Body of pancreas (tissue), 4 donors: ENCODE measurements around the gene KRTAP10-4. TPM values are rescaled to one million over a fixed set of nuclear protein-coding genes. Genes with fewer than 3 reads are reported as not detected.

Experiments used
- ATAC-seq: fragments of 150-250 bp; one replicate; pipeline ENCODE4 v1.9.1; 2016
- DNase-seq, 4 donors: peaks; one replicate each; pipeline ENCODE4 v3.0.0-alpha.2; 2019
- H3K27ac ChIP-seq, 4 donors: fragments of 200-600 bp; sonication (generic); 1 replicate in 3 of 4; 2 replicates in 1 of 4; pipeline versions ENCODE4 v1.5.1 to v1.6.1; 2016 to 2019; ENCODE audit warnings: mild to moderate bottlenecking in 1 of 4, mixed read lengths in 1 of 4, moderate library complexity in 1 of 4
- H3K27me3 ChIP-seq, 2 donors: fragments of 200-600 bp; sonication (generic); one replicate each; pipeline ENCODE4 v1.6.0; 2016; ENCODE audit warnings: mild to moderate bottlenecking in 1 of 2
- H3K36me3 ChIP-seq, 2 donors: fragments of 200-600 bp; sonication (generic); replicated peaks in 1 of 2; 2 replicates each; pipeline ENCODE4 v1.5.1; 2016; ENCODE audit warnings: low read depth in 2 of 2; ENCODE audit not compliant: insufficient read depth in 1 of 2
- H3K4me1 ChIP-seq: fragments of 200-600 bp; sonication (generic); one replicate; pipeline ENCODE4 v1.6.0; 2016
- H3K4me3 ChIP-seq, 2 donors: fragments of 200-600 bp; sonication (generic); 1 replicate in 1 of 2; 2 replicates in 1 of 2; pipeline ENCODE4 v1.5.1; 2016 to 2019
- H3K9me3 ChIP-seq, 3 donors: fragments of 200-600 bp; sonication (generic); 1 replicate in 2 of 3; 2 replicates in 1 of 3; pipeline ENCODE4 v1.5.1; 2016
- POLR2A ChIP-seq, 3 donors: fragments of 450-650 bp; IDR thresholded peaks; one replicate each; pipeline ENCODE4 v1.6.1; 2016; ENCODE audit warnings: antibody characterized with exemption in 3 of 3, mild to moderate bottlenecking in 2 of 3
- WGBS, 2 donors: methylation state at CpG; one replicate each; pipeline ENCODE4 v1.1.5; 2017; 5-methylcytosine and 5-hydroxymethylcytosine counted together
- intact Hi-C: fragments of 100-400 bp; cut with DNase I; formaldehyde crosslinking; loops from one replicate; pipeline ENCODE4 v1.15.1; 2023
- total RNA-seq, 2 donors: library from RNA; depleted of rRNA; stranded (reverse); fragments of >200 nt; gene quantifications; one replicate each; pipeline ENCODE4 v1.1.0, GENCODE V29; 2016
- TF ChIP-seq, protein P1 (sequence below), 7 experiments: fragments of 450-650 bp in 4 of 7; fragments of 200-600 bp in 3 of 7; sonication (generic) in 3 of 7; IDR thresholded peaks; one replicate each; pipeline ENCODE4 v1.5.1; 2016 to 2019; ENCODE audit warnings: antibody characterized with exemption in 7 of 7

The KRTAP10-4 gene
- total RNA-seq, 2 donors from 2014 or later = not detected

DNA sequence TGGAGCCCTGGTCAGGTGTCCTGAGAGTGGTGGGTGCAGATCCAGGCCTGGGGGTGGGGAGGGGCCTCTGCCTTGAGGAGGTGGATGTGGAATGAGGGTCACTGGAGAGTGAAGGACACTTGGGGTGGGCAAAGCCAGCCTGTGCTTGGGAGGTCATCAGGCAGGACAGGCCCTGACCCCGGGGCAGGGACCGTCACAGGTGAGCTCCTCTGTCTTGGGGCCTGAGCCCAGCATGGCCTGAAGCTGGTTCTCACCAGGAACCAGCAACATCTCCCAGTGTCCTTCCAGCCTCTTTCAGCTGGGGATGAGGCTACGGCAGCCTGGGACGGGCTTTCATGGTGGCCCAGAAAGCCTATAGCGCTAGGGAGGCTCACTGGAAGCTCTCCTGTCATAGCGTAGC, 21.4 kb upstream of the KRTAP10-4 start:
- TF ChIP-seq POLR2A (IDR thresholded peaks at IDR 0.05) = no peak
- TF ChIP-seq, protein P1, sequence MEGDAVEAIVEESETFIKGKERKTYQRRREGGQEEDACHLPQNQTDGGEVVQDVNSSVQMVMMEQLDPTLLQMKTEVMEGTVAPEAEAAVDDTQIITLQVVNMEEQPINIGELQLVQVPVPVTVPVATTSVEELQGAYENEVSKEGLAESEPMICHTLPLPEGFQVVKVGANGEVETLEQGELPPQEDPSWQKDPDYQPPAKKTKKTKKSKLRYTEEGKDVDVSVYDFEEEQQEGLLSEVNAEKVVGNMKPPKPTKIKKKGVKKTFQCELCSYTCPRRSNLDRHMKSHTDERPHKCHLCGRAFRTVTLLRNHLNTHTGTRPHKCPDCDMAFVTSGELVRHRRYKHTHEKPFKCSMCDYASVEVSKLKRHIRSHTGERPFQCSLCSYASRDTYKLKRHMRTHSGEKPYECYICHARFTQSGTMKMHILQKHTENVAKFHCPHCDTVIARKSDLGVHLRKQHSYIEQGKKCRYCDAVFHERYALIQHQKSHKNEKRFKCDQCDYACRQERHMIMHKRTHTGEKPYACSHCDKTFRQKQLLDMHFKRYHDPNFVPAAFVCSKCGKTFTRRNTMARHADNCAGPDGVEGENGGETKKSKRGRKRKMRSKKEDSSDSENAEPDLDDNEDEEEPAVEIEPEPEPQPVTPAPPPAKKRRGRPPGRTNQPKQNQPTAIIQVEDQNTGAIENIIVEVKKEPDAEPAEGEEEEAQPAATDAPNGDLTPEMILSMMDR (IDR thresholded peaks at IDR 0.05) = no peak
- 83% methylated on average over 6 of the region's 6 CpGs; no CpG with 5 or more reads in 1 of the 2 donors for WGBS, 2 donors
- ATAC-seq (no peak), DNase-seq (no peak)
- H3K4me1 ChIP-seq = no peaks in the 10 kb centered on the region
- H3K27ac ChIP-seq = no peak overlapping the region
- H3K36me3 ChIP-seq = no peaks in the 10 kb centered on the region
- H3K4me3 ChIP-seq = no peak overlapping the region
- H3K27me3 ChIP-seq = peaks cover 0 to 3% of the 10 kb centered on the region in 2 donors
- H3K9me3 ChIP-seq = no peaks in the 10 kb centered on the region
- intact Hi-C loops = no loop called here

DNA sequence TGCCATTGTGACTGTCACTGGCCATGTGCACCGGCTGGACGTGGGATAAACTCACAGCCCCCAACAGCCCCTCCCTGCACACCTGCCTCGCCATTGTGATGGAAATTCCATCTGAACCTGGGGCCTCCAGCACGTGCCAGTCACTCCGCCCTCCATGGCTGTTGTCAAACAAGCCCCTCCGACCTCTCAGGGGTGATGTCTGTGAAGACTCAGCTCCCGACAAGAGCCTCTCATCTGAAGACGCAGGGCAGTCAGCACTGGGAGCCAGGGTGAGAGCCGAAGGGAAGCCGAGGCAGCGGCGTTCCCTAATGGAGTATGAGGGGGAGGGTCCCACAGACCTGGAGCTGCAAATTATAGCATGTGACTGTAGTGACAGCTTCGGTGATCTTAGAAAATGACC, 20.8 kb upstream of the KRTAP10-4 start:
- ATAC-seq (no peak), DNase-seq (no peak)
- H3K27me3 ChIP-seq = peaks cover 0 to 2% of the 10 kb centered on the region in 2 donors
- no peaks in the 10 kb centered on the region for H3K9me3 ChIP-seq
- no peaks in the 10 kb centered on the region for H3K4me1 ChIP-seq
- WGBS, 2 donors = 62 to 65% methylated on average over 6 to 13 of the region's 13 CpGs
- H3K27ac ChIP-seq = no peak overlapping the region
- no peaks in the 10 kb centered on the region for H3K36me3 ChIP-seq
- TF ChIP-seq POLR2A (IDR thresholded peaks at IDR 0.05) = no peak
- TF ChIP-seq, protein P1 (IDR thresholded peaks at IDR 0.05) = no peak
- no peak overlapping the region for H3K4me3 ChIP-seq
- intact Hi-C loops = no loop called here

DNA sequence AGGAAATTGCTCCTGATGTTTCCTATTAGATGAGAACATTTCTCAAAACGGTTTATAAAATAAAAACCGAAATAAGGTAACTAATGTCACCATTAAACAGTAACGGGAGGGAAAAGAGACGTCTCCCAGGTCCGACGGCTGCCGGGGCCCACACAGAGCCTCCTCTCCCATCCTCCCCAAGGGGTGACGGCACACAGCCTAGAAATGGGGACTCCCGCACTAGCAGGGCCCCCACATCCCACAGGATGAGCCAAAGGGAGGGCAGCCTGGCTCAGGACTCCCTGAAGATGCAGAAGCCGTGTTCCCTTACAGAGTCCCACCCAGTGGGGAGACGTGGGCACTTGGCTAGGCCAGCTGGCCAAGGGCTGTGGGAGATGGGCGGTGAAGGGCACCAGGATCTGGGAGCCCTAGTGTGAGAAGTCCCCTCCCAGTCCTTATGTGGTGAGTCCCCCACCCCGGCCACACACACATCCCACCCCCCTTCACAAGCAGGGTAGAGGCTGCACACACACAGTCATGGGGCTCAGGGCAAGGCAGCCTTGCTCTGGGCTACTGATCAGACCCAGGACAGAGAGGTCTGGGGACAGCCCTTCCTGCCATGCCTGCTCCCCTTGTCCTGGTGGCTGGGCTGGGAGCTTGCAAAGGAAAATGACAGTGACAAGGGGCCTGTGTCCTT, 18.2 kb upstream of the KRTAP10-4 start:
- intact Hi-C loops = no loop called here
- ATAC-seq = no peak

DNA sequence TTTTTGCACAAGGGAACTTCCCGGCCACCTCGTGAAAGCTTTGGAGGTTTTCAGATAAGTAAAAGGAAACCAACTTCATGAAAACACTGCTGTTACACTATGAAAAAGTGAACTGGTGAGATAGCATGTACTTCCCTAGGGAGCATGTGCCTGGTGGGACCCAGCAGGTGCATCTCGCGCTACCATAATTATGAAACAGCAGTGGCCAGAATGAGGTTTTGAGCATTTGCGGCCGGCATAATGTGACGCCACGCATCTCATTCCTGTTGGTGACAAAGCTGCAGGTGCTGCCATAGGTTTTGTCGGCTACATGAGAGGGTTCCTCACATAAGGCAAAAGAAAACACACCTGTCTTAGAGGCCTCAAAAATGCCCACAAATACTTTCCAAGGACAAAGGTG, 16.6 kb upstream of the KRTAP10-4 start:
- H3K27ac ChIP-seq = no peak overlapping the region
- H3K4me3 ChIP-seq = no peak overlapping the region
- H3K27me3 ChIP-seq = no peaks in the 10 kb centered on the region
- H3K4me1 ChIP-seq = no peaks in the 10 kb centered on the region
- intact Hi-C loops = no loop called here
- DNase-seq (no peak), ATAC-seq (no peak)
- H3K36me3 ChIP-seq = no peaks in the 10 kb centered on the region
- TF ChIP-seq, protein P1 (IDR thresholded peaks at IDR 0.05) = no peak
- no peak for TF ChIP-seq POLR2A (IDR thresholded peaks at IDR 0.05)
- H3K9me3 ChIP-seq = no peaks in the 10 kb centered on the region
- WGBS, 2 donors = 52 to 56% methylated on average over 9 of the region's 9 CpGs

More for the DNA sequence above, 18.2 kb upstream of the KRTAP10-4 start:
- no peaks in the 10 kb centered on the region for H3K36me3 ChIP-seq
- no peak overlapping the region for H3K27ac ChIP-seq
- 65 to 75% methylated on average over 9 to 13 of the region's 13 CpGs for WGBS, 2 donors
- H3K4me1 ChIP-seq = no peaks in the 10 kb centered on the region
- no peak overlapping the region for H3K4me3 ChIP-seq
- H3K9me3 ChIP-seq = no peaks in the 10 kb centered on the region
- TF ChIP-seq, protein P1 (IDR thresholded peaks at IDR 0.05) = no peak
- TF ChIP-seq POLR2A (IDR thresholded peaks at IDR 0.05) = no peak
- H3K27me3 ChIP-seq = no peaks in the 10 kb centered on the region
- no peak for DNase-seq
